HL-60 (cell line): ENCODE data around the gene MYO3B.

Experiments
- GABPA ChIP-seq: IDR thresholded peaks from 2 replicates; pipeline ENCODE4 v1.6.1; 2012; ENCODE audit warnings: low read depth
- POLR2AphosphoS5 ChIP-seq: IDR thresholded peaks from 2 replicates; pipeline ENCODE4 v1.6.1; 2012; ENCODE audit warnings: low read depth
- TF ChIP-seq, protein P1 (sequence below): IDR thresholded peaks from one replicate; pipeline ENCODE4 v1.5.1; 2011; ENCODE audit warnings: low read length, control low read depth, inconsistent platforms; ENCODE audit not compliant: insufficient read depth
- TF ChIP-seq, protein P2 (sequence below): IDR thresholded peaks from 2 replicates; pipeline ENCODE4 v1.6.1; 2012; ENCODE audit warnings: low read depth; ENCODE audit not compliant: insufficient replicate concordance

DNA sequence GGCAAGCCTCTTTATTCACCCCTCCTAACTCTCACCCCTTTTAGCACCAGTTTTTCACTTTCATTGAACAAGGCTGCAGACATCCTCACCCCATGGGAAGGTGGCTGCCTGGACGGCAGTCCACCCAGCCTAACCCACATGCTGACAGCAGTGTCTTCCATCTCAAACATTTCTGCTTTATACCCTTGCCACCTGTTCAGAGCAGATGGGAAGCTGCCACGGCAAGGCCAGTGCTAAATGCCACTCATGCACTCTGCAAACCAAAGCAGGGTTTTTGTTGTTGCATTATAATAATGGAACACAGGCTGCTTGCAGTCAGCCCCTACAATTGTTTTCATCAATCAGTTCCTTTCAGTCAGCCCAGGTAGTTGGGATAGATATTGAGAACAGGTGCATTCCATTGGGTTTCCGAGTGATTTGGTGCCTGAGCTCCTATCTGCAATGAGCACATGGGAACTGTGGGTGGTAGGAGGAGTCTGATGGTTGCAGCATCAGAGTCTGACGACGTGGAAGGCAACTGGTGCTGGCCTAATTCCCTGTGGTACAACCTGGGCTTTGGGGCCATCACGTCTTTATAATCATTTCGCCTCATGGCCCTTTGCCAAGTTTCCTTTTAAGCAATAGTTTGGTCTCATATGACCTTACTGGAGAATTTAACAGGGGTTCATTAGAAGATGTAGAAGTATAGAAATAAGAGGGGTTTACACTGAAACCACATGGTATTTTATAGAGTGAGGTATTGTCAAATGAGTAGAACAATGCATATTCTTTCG is 284.7 kb downstream of the MYO3B start:
- TF ChIP-seq, protein P1, sequence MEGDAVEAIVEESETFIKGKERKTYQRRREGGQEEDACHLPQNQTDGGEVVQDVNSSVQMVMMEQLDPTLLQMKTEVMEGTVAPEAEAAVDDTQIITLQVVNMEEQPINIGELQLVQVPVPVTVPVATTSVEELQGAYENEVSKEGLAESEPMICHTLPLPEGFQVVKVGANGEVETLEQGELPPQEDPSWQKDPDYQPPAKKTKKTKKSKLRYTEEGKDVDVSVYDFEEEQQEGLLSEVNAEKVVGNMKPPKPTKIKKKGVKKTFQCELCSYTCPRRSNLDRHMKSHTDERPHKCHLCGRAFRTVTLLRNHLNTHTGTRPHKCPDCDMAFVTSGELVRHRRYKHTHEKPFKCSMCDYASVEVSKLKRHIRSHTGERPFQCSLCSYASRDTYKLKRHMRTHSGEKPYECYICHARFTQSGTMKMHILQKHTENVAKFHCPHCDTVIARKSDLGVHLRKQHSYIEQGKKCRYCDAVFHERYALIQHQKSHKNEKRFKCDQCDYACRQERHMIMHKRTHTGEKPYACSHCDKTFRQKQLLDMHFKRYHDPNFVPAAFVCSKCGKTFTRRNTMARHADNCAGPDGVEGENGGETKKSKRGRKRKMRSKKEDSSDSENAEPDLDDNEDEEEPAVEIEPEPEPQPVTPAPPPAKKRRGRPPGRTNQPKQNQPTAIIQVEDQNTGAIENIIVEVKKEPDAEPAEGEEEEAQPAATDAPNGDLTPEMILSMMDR, result no peak
- TF ChIP-seq POLR2AphosphoS5, result no peak
- no peak for TF ChIP-seq GABPA
- TF ChIP-seq, protein P2, sequence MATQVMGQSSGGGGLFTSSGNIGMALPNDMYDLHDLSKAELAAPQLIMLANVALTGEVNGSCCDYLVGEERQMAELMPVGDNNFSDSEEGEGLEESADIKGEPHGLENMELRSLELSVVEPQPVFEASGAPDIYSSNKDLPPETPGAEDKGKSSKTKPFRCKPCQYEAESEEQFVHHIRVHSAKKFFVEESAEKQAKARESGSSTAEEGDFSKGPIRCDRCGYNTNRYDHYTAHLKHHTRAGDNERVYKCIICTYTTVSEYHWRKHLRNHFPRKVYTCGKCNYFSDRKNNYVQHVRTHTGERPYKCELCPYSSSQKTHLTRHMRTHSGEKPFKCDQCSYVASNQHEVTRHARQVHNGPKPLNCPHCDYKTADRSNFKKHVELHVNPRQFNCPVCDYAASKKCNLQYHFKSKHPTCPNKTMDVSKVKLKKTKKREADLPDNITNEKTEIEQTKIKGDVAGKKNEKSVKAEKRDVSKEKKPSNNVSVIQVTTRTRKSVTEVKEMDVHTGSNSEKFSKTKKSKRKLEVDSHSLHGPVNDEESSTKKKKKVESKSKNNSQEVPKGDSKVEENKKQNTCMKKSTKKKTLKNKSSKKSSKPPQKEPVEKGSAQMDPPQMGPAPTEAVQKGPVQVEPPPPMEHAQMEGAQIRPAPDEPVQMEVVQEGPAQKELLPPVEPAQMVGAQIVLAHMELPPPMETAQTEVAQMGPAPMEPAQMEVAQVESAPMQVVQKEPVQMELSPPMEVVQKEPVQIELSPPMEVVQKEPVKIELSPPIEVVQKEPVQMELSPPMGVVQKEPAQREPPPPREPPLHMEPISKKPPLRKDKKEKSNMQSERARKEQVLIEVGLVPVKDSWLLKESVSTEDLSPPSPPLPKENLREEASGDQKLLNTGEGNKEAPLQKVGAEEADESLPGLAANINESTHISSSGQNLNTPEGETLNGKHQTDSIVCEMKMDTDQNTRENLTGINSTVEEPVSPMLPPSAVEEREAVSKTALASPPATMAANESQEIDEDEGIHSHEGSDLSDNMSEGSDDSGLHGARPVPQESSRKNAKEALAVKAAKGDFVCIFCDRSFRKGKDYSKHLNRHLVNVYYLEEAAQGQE, result no peak
